OCI-LY1 (cell line): Measurements from ENCODE around the gene ZNF653.

Source experiments
- CTCF ChIP-seq: fragments of 200-600 bp; sonication (generic), shearing (Covaris generic); IDR thresholded peaks from 2 replicates; pipeline ENCODE4 v1.5.1; 2017; ENCODE audit warnings: mild to moderate bottlenecking, antibody characterized with exemption, low read length, moderate library complexity, mixed read lengths
- EZH2 ChIP-seq: fragments of 200-600 bp; sonication (generic), shearing (Covaris generic); IDR thresholded peaks from 2 replicates; pipeline ENCODE4 v1.8.0; 2017; ENCODE audit warnings: borderline replicate concordance, mixed run types, mild to moderate bottlenecking, antibody characterized with exemption, low read length, moderate library complexity, mixed read lengths

- no peak for TF ChIP-seq CTCF
- TF ChIP-seq EZH2 = no peak
Measured at GRCh38 chr19:11539495-11540365, 34.1 kb upstream of the ZNF653 start.
